PFSK-1 (cell line): ENCODE results near the gene MMP20.

Source experiments
- SIN3A ChIP-seq: IDR thresholded peaks from 2 replicates; pipeline ENCODE4 v1.6.1; 2012; ENCODE audit warnings: mild to moderate bottlenecking, low read length, moderate library complexity, borderline replicate concordance; ENCODE audit not compliant: insufficient read depth
- TAF1 ChIP-seq: IDR thresholded peaks from 2 replicates; pipeline ENCODE4 v1.6.1; 2012; ENCODE audit warnings: low read length, control low read depth, borderline replicate concordance; ENCODE audit not compliant: insufficient read depth

GRCh38 chr11:102669664-102670063 lies 44.5 kb upstream of the MMP20 start:
- TF ChIP-seq TAF1 (no peak), SIN3A (no peak)
